LNCAP (cell line): ENCODE data around the gene TNNT3.

ENCODE experiments used
- CTCF ChIP-seq: fragments of 450-650 bp; IDR thresholded peaks from 2 replicates; pipeline ENCODE4 v1.5.1; 2017; ENCODE audit warnings: mild to moderate bottlenecking

The TNNT3 gene

GRCh38 chr11:1943576-1943975 is 24.1 kb downstream of the TNNT3 start:
- TF ChIP-seq CTCF, result no peak

- TF ChIP-seq CTCF, result no peak
Measured at GRCh38 chr11:1943977-1944376, 24.5 kb downstream of the TNNT3 start.

DNA sequence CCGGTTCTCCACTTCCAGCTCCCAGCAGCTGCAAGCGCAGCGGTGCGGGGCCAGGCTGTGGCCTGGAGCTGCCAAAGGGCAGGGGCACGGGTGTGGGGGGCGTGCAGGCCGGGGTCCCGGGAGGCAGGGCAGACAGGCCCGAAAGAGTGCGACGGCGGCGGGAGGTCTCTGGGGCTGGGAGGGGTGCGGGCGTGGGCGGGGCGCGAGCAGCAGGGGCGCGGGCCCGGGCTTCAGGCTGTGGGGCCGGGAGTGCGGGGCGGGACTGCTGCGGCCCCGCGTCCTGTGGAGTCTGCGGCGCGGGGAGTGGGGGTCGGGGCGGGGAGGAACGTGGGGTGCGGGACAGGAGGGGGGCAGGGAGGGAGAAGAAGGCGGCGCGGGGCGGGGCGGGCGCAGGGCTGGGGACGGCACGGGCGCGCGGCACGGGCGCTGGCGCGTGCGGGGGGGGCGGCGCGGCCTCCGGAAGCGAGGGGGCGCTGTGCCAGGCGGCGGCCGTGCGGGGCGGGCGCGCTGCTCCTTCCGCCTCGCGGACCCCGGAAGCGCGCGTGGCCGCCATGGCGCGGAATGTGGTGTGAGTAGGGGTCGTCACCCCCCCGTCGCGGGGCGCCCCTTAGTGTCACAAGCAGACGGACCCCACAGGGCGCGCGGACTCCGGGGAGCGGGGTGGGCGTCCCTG is 27.4 kb downstream of the TNNT3 start, which contains the start of gene MRPL23:
Gene MRPL23, plus strand, starts transcription at position 521 of the 673 bp plus-strand sequence. Its CDS starts 31 bp downstream, at position 552.
- TF ChIP-seq CTCF, result no peak

- TF ChIP-seq CTCF, result no peak
Measured at GRCh38 chr11:1947592-1948237, 28.2 kb downstream of the TNNT3 start.

- no peak for TF ChIP-seq CTCF
Measured at GRCh38 chr11:1948389-1948788, 28.9 kb downstream of the TNNT3 start.

- TF ChIP-seq CTCF, result no peak
Measured at GRCh38 chr11:1949302-1949701, 29.8 kb downstream of the TNNT3 start.

- no peak for TF ChIP-seq CTCF
Measured at GRCh38 chr11:1949922-1950321, 30.4 kb downstream of the TNNT3 start.
